Stimulated activated CD8-positive, alpha-beta memory T cell treated with anti-CD3 and anti-CD28 coated beads, Interleukin-2, amount 100 ng/mL, for 1 hour (primary cell): ENCODE measurements around the gene RHOBTB1.
"Not testable (repeated sequence)": the region's sequence is repeated elsewhere in the genome, so short reads cannot be mapped to it uniquely, and the experiment has no call there.

Experiments used
- DNase-seq, 2 donors: peaks; one replicate each; pipeline ENCODE4 v3.0.0-alpha.2; 2020; ENCODE audit warnings: low read depth in 2 of 2

Gene RHOBTB1

GRCh38 chr10:60868946-60869345 lies 75.0 kb downstream of the RHOBTB1 start:
- DNase-seq, result no peak

- DNase-seq, result no peak
These were observed 78.7 kb downstream of the RHOBTB1 start for GRCh38 chr10:60865198-60865783.

DNA sequence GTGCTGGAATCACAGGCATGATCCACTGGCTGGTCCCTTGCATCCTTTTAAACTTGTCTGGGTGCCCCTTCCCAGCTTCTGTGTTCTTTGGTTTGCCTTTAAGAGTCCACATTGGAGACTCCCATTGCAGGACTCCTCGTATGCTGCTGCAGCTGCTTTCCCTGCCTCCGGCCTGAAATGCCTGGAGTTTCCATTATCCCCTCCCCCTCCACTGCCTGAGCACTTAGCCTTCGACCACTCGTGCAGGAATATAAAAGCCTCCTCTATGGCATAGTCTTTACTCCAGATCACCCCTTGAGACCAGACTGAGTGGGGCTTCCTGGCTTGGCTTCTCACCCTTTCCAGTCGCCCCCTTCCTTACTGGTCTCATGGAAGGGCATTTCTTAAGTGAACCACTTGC lies 80.2 kb downstream of the RHOBTB1 start:
- DNase-seq, result no peak

DNA sequence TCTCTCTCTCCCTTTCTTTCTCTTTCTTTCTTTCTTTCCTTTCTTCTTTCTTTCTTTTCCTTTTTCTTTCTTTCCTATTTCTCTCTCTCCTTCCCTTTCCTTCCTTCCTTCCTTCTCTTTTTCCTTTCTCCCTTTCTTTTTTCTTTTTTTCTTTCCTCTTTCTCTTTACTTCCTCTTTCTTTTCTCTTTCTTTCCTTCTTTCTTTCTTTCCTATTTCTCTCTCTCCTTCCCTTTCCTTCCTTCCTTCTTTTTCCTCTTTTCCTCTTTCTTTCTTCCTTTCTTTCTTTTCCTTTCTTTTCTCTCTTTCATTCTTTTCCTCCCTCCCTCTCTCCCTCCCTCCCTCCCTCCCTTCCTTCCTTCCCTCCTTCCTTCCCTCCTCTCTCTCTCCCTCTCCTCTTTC lies 81.5 kb downstream of the RHOBTB1 start:
- DNase-seq, result no peak

DNA sequence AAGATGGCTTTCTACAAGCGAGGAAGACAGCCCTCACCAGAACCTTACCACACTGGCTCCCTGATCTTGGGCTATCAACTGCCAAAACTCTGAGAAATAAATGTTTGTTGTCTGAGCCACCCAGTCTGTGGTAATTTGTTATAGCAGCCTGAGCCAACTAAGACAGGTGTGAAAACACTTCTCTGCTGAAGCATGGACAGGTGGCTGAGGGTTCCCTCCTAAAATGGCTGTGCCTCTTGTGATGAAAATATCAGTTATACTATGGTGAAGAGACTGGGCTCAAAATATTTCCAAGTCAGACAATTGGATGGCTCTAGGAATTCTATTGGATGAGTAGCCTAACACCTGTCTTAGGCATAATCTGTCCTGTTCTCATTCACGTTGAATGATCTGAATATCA lies 87.6 kb downstream of the RHOBTB1 start:
- no peak for DNase-seq

DNA sequence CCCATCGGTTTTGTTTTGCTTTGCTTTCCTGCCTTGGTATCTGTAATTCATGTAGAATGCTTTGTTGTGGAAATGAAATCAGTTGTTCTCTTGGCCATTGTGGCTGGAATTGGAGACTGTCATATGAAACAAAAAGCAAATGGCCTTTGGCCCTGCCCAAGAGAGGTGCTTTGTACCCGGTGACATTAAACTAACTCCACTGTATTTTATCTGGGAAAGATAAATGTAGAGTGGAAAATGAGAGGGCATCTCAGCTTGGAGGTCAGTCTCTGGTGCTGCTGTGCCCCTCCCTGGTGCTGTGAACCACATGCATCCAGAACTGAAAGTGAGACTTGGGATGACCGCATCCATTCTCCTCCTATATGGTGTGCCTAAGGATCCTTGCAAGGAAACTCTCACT lies 90.3 kb downstream of the RHOBTB1 start:
- no peak for DNase-seq

DNA sequence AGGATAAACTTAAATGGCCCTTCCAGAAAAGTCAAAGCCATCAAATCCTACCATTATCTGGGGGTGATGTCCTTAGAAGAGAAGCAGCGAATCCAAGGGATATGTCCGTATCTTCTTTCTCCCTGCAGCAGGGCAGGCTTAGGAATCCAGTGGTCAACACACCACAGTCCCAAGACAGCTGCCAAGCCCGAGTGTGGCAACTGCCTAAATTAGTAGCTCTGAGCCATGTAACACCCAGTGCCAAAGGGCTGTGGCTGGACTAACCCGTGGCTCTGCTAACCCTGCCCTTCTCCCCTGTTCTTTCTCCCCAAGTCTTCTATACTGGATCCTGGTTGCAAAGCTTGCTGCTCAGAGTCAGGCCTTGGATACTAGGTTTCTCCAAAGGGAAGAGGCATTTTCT lies 90.9 kb downstream of the RHOBTB1 start:
- no peak for DNase-seq

DNA sequence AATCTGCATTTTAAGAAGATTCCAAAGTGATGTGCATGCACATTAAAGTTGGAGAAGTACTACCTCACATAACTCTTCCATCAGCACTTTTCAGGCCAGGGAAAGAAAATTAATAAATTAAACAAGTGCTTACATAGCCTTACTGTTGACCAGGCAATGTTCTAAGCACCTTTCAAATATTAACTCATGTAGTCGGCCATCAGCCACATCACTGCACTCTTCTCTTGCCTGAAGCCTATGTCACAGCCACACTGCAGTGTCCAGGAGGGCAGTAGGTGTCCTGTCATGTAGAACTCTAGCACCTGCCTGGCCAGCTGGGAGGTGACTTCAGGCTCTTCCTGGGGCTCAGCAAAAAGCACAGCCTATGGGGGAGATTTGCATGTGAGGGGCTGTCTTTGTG lies 94.2 kb downstream of the RHOBTB1 start:
- DNase-seq, result no peak

DNA sequence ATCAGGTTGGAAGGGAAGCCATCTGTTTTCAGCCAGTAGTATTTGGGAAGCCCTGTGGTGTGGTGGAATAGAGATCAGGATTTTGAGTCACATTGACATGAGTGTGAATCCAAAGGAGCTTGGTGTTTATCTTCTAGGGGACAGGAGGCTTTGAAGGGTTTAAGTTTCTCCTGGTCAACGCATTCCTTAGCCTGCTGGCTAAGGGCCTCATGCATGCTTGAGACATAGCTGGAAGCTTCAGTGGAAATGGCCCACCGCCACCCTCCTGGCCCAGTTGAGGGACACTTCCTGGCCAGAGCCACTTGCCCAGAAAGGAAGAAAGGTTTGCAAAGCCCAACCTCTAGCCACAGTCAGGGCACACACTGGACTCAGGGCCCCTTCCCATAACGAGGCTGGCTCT lies 94.8 kb downstream of the RHOBTB1 start:
- DNase-seq, result no peak

DNA sequence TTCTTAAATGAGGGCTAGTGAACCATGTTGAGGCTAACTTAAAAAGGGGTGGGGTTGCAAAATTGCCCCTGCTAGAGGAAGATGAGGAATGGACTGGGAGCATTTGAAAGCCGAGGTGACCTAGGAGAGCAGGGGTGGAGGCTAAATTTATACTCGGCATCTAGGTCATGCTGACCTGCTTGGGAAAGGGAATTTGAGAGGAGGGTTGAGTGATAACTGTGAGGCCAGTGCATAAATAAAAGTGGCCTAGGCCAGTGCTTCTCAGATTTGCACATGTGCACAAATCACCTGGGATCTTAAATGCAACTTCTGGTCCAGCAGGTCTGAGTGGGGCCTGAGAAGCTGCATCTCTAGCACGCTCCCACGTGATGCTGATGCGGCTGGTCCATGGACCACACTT lies 95.3 kb downstream of the RHOBTB1 start:
- no peak for DNase-seq

DNA sequence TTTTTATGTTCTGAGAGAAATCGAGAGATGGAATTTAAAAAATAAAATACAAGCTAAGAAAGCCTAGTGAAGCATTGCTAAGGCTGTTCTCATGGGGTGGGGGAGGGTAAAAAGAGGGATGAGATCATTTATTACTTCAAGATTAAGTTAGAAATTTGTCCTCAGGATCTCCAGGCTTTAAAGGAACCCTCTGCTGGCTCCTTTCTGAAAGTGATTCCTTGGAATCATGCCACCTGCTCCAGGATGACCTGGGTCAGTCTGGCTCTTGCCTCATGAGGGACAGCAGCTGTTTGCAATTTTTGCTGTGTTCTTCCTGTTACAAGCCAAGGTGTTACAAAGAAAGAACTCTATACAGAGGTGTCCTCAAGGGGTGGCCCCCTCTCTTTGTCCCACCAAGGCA lies 95.9 kb downstream of the RHOBTB1 start:
- no peak for DNase-seq

GRCh38 chr10:60846173-60846572 lies 97.8 kb downstream of the RHOBTB1 start:
- DNase-seq, result no peak

GRCh38 chr10:60845038-60845437 lies 98.9 kb downstream of the RHOBTB1 start:
- DNase-seq, result no peak

GRCh38 chr10:60842694-60843093 lies 101.3 kb downstream of the RHOBTB1 start:
- no peak for DNase-seq

GRCh38 chr10:60841227-60841626 lies 102.8 kb downstream of the RHOBTB1 start:
- not testable (repeated sequence) for DNase-seq

DNA sequence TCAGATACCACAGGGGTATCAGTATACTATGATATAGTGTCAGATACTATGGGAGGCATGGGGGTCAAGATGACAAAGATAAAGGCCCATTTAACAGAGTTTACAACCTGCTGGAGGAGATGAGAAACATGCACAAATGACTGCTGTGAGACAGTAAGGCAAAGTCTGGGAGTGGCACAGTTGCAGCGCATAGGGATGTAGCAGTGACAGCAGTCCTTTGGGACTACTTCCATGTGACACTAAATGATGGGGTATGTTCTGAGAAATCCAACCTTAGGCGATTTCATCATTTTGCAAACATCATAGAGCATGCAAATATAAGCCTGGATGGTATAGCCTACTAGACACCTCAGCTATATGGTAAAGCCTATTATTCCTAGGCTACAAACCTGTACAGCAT lies 108.9 kb downstream of the RHOBTB1 start:
- no peak for DNase-seq

DNA sequence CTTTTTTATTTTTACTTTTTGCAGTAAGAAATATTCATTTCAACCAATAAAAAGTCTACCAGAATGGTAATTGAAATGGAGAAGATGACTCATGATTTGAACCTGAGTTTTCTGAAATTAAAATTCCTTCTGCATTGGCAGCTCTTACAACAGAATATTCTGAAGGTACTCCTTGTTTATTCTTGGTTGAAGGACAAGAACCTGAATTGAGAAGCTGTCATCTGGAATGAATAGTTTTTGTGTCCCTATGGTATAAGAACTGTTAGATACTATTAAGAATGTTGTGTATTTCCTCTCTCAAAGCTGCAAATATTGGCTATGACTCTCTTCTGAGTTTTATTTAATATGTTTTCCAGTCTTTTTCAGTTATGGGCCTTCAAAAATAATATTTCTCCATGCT lies 109.6 kb downstream of the RHOBTB1 start:
- no peak for DNase-seq

DNA sequence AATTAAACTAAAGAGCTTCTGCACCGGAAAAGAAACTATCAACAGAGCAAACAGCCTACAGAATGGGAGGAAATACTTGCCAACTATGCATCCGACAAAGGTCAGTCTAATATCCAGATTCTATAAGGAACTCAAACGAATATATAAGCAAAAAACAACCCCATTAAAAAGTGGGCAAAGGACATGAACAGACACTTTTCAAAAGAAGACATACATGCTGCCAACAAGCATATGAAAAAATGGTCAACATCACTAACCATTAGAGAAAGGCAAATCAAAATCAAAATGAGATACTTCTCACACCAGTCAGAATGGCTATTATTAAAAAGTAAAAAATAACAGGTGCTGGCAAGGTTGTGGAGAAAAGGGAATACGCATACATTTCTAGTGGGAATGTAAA lies 111.8 kb downstream of the RHOBTB1 start:
- not testable (repeated sequence) for DNase-seq

- DNase-seq, result no peak
These were observed 115.5 kb downstream of the RHOBTB1 start for GRCh38 chr10:60828489-60828852.

GRCh38 chr10:60827791-60828488 lies 116.0 kb downstream of the RHOBTB1 start:
- no peak for DNase-seq

DNA sequence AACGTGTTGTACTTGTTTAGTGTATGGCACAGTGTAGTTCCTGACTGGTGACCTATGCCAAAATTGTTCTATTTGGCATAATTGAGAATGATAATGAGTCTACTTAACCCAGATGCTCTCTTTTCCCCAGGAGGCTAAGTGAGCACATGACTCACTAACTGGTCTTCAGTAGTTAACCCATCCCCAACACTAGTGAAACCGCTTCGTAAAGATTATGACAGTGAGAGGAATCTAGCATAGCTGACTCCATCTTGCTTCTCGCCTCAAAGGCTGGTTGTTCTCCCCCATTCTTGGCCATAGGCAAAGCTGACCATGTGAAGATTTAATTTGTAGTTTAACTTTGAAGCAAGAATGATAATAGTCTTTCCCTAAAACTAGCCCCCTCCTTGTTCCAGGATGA lies 118.5 kb downstream of the RHOBTB1 start:
- no peak for DNase-seq

DNA sequence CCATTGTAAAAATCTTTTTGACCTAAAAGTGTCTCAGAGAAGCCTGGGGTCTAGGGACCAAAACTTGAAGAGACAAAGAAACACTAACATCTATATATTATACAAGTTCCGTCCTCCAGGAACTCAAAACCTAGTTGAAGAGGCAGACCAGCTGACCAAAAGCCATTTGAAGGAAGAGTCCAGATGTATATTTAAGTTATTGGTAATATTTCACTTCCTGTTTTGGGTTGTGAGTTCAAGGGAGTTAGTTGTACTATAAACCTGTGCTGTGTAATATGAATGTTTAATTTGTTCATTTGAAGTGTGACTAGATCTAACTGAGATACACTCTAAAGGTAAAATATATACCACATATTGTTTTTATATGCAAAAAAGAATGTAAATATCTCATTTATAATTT lies 120.7 kb downstream of the RHOBTB1 start:
- DNase-seq, result no peak

GRCh38 chr10:60822809-60823208 lies 121.2 kb downstream of the RHOBTB1 start:
- DNase-seq, result no peak

- no peak for DNase-seq
These were observed 122.3 kb downstream of the RHOBTB1 start for GRCh38 chr10:60821656-60822055.
